Activated effector memory CD4-positive, alpha-beta T cell treated with anti-CD3 and anti-CD28 coated beads, Interleukin-2, amount 50 U/mL, for 16 hours (primary cell): ENCODE measurements around the gene YTHDC1.
"Not testable (repeated sequence)": the region's sequence is repeated elsewhere in the genome, so short reads cannot be mapped to it uniquely, and the experiment has no call there.

ENCODE experiments used
- DNase-seq: peaks from one replicate; pipeline ENCODE4 v3.0.0-alpha.2; 2020

The YTHDC1 gene

DNA sequence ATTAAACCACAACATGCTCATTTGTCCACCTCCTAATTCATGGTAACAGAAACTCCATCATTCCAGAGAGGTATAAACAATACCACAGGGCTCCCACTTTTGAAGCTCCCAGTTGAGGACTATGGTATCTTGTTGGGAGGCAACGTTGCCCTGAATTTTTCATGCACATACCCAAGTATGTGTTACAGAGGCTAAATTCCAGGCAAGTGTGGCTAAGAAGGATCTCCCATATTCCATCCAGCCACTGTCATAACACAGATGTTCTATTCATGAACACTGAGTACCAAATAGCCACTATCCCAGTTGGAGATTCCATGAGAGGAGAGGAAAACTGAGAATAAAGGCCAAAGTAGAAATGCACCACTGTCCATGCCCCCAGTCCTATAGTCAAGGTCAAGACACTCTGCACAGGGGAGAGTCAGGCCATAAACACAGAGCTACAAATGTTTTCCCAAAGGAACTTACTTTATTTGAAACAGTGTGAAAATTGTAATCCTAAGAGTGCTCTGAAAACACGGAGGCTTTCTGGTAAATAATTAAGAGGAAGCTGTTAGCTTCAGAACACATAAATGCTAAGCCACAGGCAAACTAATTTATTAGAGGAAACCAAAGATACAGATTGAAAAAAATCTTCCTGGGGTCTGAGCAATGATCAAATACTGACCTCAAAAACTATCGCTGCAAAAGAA, 62.0 kb downstream of the YTHDC1 start:
- no peak for DNase-seq

DNA sequence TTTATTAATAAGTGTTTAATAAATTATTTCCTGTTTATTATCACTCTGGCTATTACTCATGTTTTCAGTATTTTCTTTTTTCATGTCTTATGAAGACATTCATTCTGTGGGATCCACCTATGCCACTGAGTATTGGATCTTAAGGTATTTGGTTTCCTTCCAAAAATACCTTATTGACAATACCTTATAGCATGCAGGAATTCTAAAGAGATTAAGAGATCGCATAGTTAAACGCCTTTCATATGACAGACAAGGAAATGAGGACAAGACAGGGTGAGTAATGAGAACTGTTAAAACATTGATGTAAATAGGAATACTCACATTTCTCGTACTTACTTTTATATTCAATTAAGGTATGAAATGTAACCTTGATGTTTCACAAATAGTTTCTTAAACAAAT, 66.2 kb downstream of the YTHDC1 start:
- no peak for DNase-seq

GRCh38 chr4:68283095-68283494, 66.8 kb downstream of the YTHDC1 start:
- no peak for DNase-seq

DNA sequence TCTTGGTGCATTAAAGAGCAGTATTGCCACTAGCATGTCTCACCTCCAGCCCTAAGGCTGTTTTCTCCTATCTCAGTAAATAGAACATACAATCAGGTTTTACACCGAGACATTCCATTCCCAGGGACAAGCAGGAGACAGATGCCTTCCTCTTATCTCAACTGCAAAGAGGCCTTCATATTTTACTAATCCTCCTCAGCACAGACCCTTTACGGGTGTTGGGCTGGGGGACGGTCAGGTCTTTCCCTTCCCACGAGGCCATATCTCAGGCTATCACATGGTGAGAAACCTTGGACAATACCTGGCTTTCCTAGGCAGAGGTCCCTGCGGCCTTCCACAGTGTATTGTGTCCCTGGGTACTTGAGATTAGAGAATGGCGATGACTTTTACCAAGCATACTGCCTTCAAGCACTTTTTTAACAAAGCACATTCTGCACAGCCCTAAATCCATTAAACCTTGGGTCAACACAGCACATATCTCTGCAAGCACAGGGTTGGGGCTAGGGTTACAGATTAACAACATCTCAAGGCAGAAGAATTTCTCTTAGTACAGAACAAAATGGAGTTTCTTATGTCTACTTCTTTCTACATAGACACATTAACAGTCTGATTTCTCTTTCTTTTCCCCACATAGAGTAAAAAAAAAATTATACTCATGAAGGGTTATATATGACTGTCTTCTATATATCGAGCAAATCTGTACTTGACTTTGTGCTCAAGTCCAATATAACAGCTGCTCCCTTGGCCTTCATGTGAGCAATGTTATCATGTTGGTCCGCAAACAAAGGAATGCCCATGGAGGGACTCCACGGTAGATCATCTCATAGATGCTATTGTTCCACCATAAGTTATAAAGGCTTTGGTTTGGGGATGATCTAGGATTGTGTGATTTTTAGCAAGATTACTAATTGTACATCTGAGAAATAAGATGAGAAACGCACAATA, 67.8 kb downstream of the YTHDC1 start:
- DNase-seq = not testable (repeated sequence)

- no peak for DNase-seq
These were observed 71.9 kb downstream of the YTHDC1 start for GRCh38 chr4:68278029-68278428.

GRCh38 chr4:68277627-68278026, 72.3 kb downstream of the YTHDC1 start:
- no peak for DNase-seq

- no peak for DNase-seq
These were observed 77.0 kb downstream of the YTHDC1 start for GRCh38 chr4:68272860-68273259.

DNA sequence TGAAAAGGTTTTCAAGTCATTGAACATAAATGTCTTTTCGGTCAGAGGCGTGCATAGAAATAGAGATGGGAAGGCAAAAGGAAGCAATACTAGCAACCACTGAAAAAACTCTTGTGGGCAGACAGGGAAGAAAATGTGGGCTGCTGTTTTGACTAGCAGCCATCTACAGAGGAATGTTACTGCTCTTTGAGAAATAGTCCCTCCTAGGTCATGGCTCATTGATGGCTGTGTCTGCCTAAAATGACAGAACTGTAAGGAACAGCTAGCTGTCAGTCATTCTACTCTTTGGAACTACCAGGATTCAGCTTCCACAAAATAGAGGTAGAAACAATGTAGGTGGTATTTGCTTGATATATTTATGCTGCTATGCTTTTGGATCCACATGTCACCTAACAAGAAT, 77.5 kb downstream of the YTHDC1 start:
- DNase-seq = no peak

- no peak for DNase-seq
These were observed 78.0 kb downstream of the YTHDC1 start for GRCh38 chr4:68271851-68272357.

- no peak for DNase-seq
These were observed 82.4 kb downstream of the YTHDC1 start for GRCh38 chr4:68267433-68267944.

DNA sequence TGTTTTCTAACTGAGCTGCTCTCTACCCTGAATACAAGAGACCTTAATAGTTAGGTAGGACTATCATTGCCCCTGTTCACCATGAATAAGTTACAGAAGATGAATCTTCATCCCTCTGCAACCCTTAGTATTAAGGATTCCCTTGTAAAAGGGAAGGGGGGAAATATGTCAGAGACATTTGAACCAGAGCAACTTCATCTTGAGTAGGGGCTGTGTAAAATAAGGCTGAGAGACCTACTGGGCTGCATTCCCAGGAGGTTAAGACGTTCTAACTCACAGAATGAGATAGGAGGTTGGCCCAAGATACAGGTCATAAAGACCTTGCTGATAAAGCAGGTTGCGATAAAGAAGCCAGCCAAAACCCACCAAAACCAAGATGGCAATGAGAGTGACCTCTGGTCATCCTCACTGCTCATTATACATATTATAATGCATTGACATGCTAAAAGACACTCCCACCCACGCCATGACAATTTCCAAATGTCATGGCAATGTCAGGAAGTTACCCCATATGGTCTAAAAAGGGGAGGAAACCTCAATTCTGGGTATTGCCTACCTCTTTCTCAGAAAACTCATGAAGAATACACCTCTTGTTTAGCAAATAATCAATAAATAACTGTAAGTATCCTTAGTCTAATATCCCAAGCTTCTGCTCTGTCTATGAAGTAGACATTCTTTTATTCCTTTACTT, 84.9 kb downstream of the YTHDC1 start:
- DNase-seq = no peak
